Eye (tissue), 1 donor: ENCODE measurements around the gene PKP3.
"Not testable (repeated sequence)": the region's sequence is repeated elsewhere in the genome, so short reads cannot be mapped to it uniquely, and the experiment has no call there.

Experiments
- DNase-seq: peaks from one replicate; pipeline ENCODE4 v3.0.0-alpha.2; 2015

Gene PKP3

GRCh38 chr11:394034-394857 is at the start of gene PKP3:
PKP3 (plus strand) TSS chr11:394209; CDS start chr11:394293, 84 bp downstream.
- no peak for DNase-seq

- DNase-seq, result no peak
These were observed 49.0 kb upstream of the PKP3 start for GRCh38 chr11:344836-345578.

GRCh38 chr11:346529-346928 is 47.5 kb upstream of the PKP3 start:
- DNase-seq, result no peak

GRCh38 chr11:349270-349954 is 44.6 kb upstream of the PKP3 start:
- not testable (repeated sequence) for DNase-seq

GRCh38 chr11:350033-350722 is 43.8 kb upstream of the PKP3 start:
- not testable (repeated sequence) for DNase-seq

- DNase-seq, result no peak
These were observed 43.2 kb upstream of the PKP3 start for GRCh38 chr11:350723-351255.

GRCh38 chr11:351411-351810 is 42.6 kb upstream of the PKP3 start:
- no peak for DNase-seq

GRCh38 chr11:352456-353031 is 41.5 kb upstream of the PKP3 start:
- no peak for DNase-seq

- DNase-seq, result peak; percentile 59
These were observed 40.7 kb upstream of the PKP3 start for GRCh38 chr11:353179-353873.

- DNase-seq, result peak; percentile 94
These were observed 38.2 kb upstream of the PKP3 start for GRCh38 chr11:355581-356458.

GRCh38 chr11:356610-357009 is 37.4 kb upstream of the PKP3 start:
- DNase-seq, result no peak

- DNase-seq, result no peak
These were observed 36.4 kb upstream of the PKP3 start for GRCh38 chr11:357582-357981.

- DNase-seq, result no peak
These were observed 35.7 kb upstream of the PKP3 start for GRCh38 chr11:358129-358800.

- no peak for DNase-seq
These were observed 34.8 kb upstream of the PKP3 start for GRCh38 chr11:359181-359714.

- no peak for DNase-seq
These were observed 33.4 kb upstream of the PKP3 start for GRCh38 chr11:360326-361280.

- DNase-seq, result no peak
These were observed 31.2 kb upstream of the PKP3 start for GRCh38 chr11:362642-363442.

- not testable (repeated sequence) for DNase-seq
These were observed 30.6 kb upstream of the PKP3 start for GRCh38 chr11:363443-363805.
